NCI-H2227 treated with DMSO at 0.1 percent for 48 hours (cell line): Measurements from ENCODE around the gene GRK3.

Experiments used
- DNase-seq: peaks from one replicate; lab custom pipeline; 2025; lab: John Stamatoyannopoulos, UW

GRK3 gene

GRCh38 chr22:25663654-25664053, 99.2 kb downstream of the GRK3 start:
- DNase-seq, result no peak

GRCh38 chr22:25666308-25666707, 101.8 kb downstream of the GRK3 start:
- DNase-seq, result no peak

- DNase-seq, result no peak
These were observed 104.0 kb downstream of the GRK3 start for GRCh38 chr22:25668437-25668836.

GRCh38 chr22:25669253-25670069, 105.0 kb downstream of the GRK3 start:
- DNase-seq, result peak; percentile 1

GRCh38 chr22:25670070-25670461, 105.6 kb downstream of the GRK3 start:
- no peak for DNase-seq

GRCh38 chr22:25672289-25673084, 108.0 kb downstream of the GRK3 start:
- DNase-seq, result no peak

- DNase-seq, result no peak
These were observed 109.2 kb downstream of the GRK3 start for GRCh38 chr22:25673713-25674112.

GRCh38 chr22:25677631-25678030, 113.2 kb downstream of the GRK3 start:
- DNase-seq, result no peak

GRCh38 chr22:25680051-25680450, 115.6 kb downstream of the GRK3 start:
- DNase-seq, result no peak

- DNase-seq, result no peak
These were observed 116.5 kb downstream of the GRK3 start for GRCh38 chr22:25680956-25681355.

GRCh38 chr22:25682109-25682508, 117.6 kb downstream of the GRK3 start:
- DNase-seq, result no peak

- DNase-seq, result no peak
These were observed 124.2 kb downstream of the GRK3 start for GRCh38 chr22:25688627-25689026.

GRCh38 chr22:25689631-25690030, 125.2 kb downstream of the GRK3 start:
- no peak for DNase-seq

GRCh38 chr22:25690798-25691197, 126.3 kb downstream of the GRK3 start:
- no peak for DNase-seq

- no peak for DNase-seq
These were observed 128.2 kb downstream of the GRK3 start for GRCh38 chr22:25692397-25693267.

GRCh38 chr22:25693268-25693565, 128.7 kb downstream of the GRK3 start:
- no peak for DNase-seq

- no peak for DNase-seq
These were observed 129.9 kb downstream of the GRK3 start for GRCh38 chr22:25694196-25694907.

- DNase-seq, result no peak
These were observed 130.7 kb downstream of the GRK3 start for GRCh38 chr22:25695146-25695545.

- no peak for DNase-seq
These were observed 132.3 kb downstream of the GRK3 start for GRCh38 chr22:25696763-25697162.

- DNase-seq, result no peak
These were observed 132.7 kb downstream of the GRK3 start for GRCh38 chr22:25697181-25697664.

- no peak for DNase-seq
These were observed 133.5 kb downstream of the GRK3 start for GRCh38 chr22:25697978-25698377.

GRCh38 chr22:25698461-25698860, 134.0 kb downstream of the GRK3 start:
- DNase-seq, result no peak
